A172 (cell line): Measurements from ENCODE around the gene CORO1C. TPM values are rescaled to one million over a fixed set of nuclear protein-coding genes. Genes with fewer than 3 reads are reported as not detected.

Experiments
- DNase-seq: peaks from one replicate; pipeline ENCODE4 v3.0.0-alpha.2; 2015; ENCODE audit warnings: low spot score
- total RNA-seq: library from RNA; depleted of rRNA; stranded (reverse); fragments of >200 nt; shearing (Covaris generic); gene quantifications from 2 replicates; pipeline ENCODE4 v1.2.3, GENCODE V29; 2014

The CORO1C gene
- total RNA-seq, 1 experiment from 2014 or later: 166 TPM

- DNase-seq: no peak
These were observed 6.5 kb downstream of the CORO1C start for GRCh38 chr12:108724890-108725151.

- DNase-seq: peak; percentile 71
These were observed 7.0 kb downstream of the CORO1C start for GRCh38 chr12:108724054-108724889.

- peak; percentile 95 for DNase-seq
These were observed 8.1 kb downstream of the CORO1C start for GRCh38 chr12:108722992-108723766.

- DNase-seq: no peak
These were observed 8.9 kb downstream of the CORO1C start for GRCh38 chr12:108722463-108722862.

GRCh38 chr12:108721824-108722223, 9.5 kb downstream of the CORO1C start:
- no peak for DNase-seq

- peak; percentile 66 for DNase-seq
These were observed 10.4 kb downstream of the CORO1C start for GRCh38 chr12:108720757-108721514.

GRCh38 chr12:108717243-108717642, 14.1 kb downstream of the CORO1C start:
- DNase-seq: no peak

- DNase-seq: no peak
These were observed 16.5 kb downstream of the CORO1C start for GRCh38 chr12:108714866-108715265.

GRCh38 chr12:108713471-108713870, 17.8 kb downstream of the CORO1C start:
- no peak for DNase-seq

- no peak for DNase-seq
These were observed 18.5 kb downstream of the CORO1C start for GRCh38 chr12:108712925-108713203.

GRCh38 chr12:108712165-108712924, 19.0 kb downstream of the CORO1C start:
- DNase-seq: no peak

- no peak for DNase-seq
These were observed 19.7 kb downstream of the CORO1C start for GRCh38 chr12:108711489-108712164.

- no peak for DNase-seq
These were observed 21.6 kb downstream of the CORO1C start for GRCh38 chr12:108709697-108710096.

- no peak for DNase-seq
These were observed 26.8 kb downstream of the CORO1C start for GRCh38 chr12:108704527-108704926.

GRCh38 chr12:108702595-108703320, 28.6 kb downstream of the CORO1C start:
- no peak for DNase-seq

- DNase-seq: no peak
These were observed 29.4 kb downstream of the CORO1C start for GRCh38 chr12:108701779-108702441.

GRCh38 chr12:108700833-108701541, 30.3 kb downstream of the CORO1C start:
- no peak for DNase-seq

GRCh38 chr12:108699955-108700563, 31.3 kb downstream of the CORO1C start:
- DNase-seq: no peak

- DNase-seq: no peak
These were observed 33.4 kb downstream of the CORO1C start for GRCh38 chr12:108697905-108698304.
